Peyer's patch (tissue), 4 donors: ENCODE data around the gene ASNSD1.

Experiments
- CTCF ChIP-seq, 6 experiments: fragments of 450-650 bp in 4 of 6; fragments of 200-600 bp in 2 of 6; sonication (generic) in 1 of 6; IDR thresholded peaks; one replicate each; pipeline ENCODE4 v1.5.1; 2017 to 2019; ENCODE audit warnings: antibody characterized with exemption in 6 of 6, mild to moderate bottlenecking in 3 of 6, moderate library complexity in 1 of 6
- POLR2A ChIP-seq, 2 donors: fragments of 450-650 bp; IDR thresholded peaks; one replicate each; pipeline ENCODE4 v1.5.1; 2017; ENCODE audit warnings: antibody characterized with exemption in 2 of 2, mild to moderate bottlenecking in 2 of 2, moderate library complexity in 2 of 2

GRCh38 chr2:189631849-189632248 lies 29.4 kb upstream of the ASNSD1 start:
- TF ChIP-seq POLR2A (IDR thresholded peaks at IDR 0.05) (no peak), CTCF (IDR thresholded peaks at IDR 0.05) (no peak)
